Stomach (tissue), 4 donors: ENCODE results near the gene SCYL1.

ENCODE experiments used
- CTCF ChIP-seq, 7 experiments: fragments of 450-650 bp in 4 of 7; fragments of 200-600 bp in 3 of 7; sonication (generic) in 3 of 7; IDR thresholded peaks; one replicate each; pipeline ENCODE4 v1.5.1; 2016 to 2019; ENCODE audit warnings: antibody characterized with exemption in 7 of 7, control low read depth in 2 of 7, mild to moderate bottlenecking in 1 of 7
- EP300 ChIP-seq: sonication (generic); formaldehyde crosslinking; IDR thresholded peaks from one replicate; pipeline ENCODE4 v1.6.1; 2017; ENCODE audit warnings: antibody characterized with exemption
- POLR2A ChIP-seq, 4 donors: fragments of 450-650 bp; IDR thresholded peaks; one replicate each; pipeline ENCODE4 v1.6.1; 2016; ENCODE audit warnings: antibody characterized with exemption in 4 of 4, control low read depth in 2 of 4, mild to moderate bottlenecking in 1 of 4, moderate library complexity in 1 of 4

DNA sequence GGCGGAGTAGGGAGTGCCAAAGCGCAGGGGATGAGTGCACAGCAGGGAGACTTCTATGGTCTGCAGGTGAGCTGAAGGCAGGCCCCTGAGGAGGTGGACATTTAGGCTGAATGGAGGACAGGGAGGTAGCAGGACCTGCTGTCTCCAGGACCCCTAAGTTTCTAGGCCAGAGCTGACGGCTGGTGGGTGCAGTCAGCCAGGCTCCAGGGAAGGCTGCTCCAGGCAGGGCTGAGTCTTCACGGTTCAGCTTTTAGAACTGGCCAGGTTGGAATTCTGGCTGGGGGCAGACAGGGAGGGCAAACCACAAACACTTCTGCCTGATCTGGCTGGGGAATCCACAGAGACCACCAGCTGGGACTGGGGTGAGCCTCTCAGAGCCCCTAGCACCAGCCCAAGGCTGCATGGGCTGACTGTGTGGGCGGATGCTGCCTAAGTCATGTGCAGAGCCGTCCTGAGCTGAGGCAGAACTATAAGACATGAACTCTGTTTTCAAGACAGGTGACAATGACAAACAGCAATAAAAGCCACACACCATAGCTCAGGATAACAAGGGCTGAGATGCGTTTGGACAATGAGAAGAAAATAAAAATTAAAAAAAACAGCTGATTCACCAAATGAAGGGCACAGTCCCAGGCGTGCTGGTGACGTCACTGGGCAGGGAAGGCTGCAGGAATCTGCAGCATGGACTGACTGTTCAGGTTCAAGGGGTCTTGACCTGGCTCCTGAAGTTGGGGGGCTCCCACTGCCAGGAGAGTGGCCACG lies 36.4 kb upstream of the SCYL1 start:
- TF ChIP-seq CTCF (IDR thresholded peaks at IDR 0.05) = no peak
- peak; percentile 35 for TF ChIP-seq EP300
- no peak for TF ChIP-seq POLR2A (IDR thresholded peaks at IDR 0.05)
